AG09309 (cell line): ENCODE results near the gene CST11.
"Not testable (repeated sequence)": the region's sequence is repeated elsewhere in the genome, so short reads cannot be mapped to it uniquely, and the experiment has no call there.

Source experiments
- DNase-seq: peaks from one replicate; pipeline ENCODE4 v3.0.0-alpha.2; 2010; ENCODE audit warnings: low read depth
- H3K4me3 ChIP-seq: 2 replicates; pipeline ENCODE4 v1.5.1; 2011; ENCODE audit warnings: mild to moderate bottlenecking, low read depth, low read length, moderate library complexity; ENCODE audit not compliant: control insufficient read depth
- TF ChIP-seq, protein P1 (sequence below): IDR thresholded peaks from 2 replicates; pipeline ENCODE4 v1.5.1; 2011; ENCODE audit warnings: mild to moderate bottlenecking, low read depth, low read length, inconsistent platforms; ENCODE audit not compliant: insufficient read depth, control insufficient read depth; ENCODE audit errors: missing control alignments

The CST11 gene

DNA sequence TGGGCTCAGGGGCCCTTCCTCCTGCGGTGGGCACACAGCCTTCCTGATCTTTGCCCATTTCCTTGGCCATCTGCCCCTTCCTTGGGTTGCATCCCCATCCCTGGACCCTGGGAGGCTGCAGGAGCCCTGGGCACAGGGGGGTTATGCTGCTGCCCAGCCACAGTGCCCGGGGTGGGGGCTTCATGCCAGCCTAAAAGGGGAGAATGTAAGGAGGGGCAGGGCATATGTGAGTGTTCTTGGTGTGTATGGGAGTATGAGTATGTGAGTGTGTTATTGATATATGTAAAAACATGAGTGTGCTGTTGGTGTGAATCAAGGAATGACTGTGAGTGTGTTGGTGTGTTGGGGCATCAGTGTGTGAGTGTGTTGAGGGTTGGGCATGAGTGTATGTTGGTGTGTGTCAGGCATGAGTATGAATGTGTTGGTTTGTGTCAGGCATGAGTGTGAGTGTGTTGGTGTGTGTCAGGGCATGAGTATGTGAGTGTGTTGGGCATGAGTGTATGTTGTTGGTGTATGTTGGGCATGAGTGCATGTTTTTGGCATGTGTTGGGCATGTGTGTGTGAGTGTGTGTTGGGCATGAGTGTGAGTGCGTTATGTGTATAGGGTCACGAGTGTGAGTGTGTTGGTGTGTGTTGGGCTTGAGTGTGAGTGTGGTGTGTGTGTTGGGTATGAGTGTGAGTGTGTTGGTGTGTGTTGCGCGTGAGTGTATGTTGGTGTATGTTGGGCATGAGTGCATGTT lies 23.5 kb upstream of the CST11 start:
- no peak overlapping the region for H3K4me3 ChIP-seq
- TF ChIP-seq, protein P1, sequence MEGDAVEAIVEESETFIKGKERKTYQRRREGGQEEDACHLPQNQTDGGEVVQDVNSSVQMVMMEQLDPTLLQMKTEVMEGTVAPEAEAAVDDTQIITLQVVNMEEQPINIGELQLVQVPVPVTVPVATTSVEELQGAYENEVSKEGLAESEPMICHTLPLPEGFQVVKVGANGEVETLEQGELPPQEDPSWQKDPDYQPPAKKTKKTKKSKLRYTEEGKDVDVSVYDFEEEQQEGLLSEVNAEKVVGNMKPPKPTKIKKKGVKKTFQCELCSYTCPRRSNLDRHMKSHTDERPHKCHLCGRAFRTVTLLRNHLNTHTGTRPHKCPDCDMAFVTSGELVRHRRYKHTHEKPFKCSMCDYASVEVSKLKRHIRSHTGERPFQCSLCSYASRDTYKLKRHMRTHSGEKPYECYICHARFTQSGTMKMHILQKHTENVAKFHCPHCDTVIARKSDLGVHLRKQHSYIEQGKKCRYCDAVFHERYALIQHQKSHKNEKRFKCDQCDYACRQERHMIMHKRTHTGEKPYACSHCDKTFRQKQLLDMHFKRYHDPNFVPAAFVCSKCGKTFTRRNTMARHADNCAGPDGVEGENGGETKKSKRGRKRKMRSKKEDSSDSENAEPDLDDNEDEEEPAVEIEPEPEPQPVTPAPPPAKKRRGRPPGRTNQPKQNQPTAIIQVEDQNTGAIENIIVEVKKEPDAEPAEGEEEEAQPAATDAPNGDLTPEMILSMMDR, result no peak
- no peak for DNase-seq

DNA sequence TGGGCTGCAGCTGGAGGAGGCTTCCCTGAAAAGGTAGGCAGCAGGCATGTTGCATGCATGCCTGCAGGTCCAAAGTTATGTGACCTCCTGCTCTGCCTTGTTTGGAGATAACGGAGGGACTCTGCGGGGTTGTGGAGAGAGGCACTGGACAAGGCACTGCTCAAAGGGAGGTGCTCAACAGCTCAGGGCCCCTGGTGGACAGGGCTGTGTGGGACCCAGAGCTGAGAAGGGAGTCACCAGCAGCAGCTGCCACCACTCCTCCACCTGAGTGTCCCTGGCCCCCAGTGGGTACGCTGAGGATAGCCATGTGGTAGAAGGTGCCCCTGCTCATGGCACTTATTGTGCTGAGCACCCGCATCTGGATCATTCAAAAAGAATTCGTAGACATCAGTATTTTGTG lies 22.7 kb upstream of the CST11 start:
- TF ChIP-seq, protein P1, result no peak
- DNase-seq, result no peak
- no peak overlapping the region for H3K4me3 ChIP-seq

DNA sequence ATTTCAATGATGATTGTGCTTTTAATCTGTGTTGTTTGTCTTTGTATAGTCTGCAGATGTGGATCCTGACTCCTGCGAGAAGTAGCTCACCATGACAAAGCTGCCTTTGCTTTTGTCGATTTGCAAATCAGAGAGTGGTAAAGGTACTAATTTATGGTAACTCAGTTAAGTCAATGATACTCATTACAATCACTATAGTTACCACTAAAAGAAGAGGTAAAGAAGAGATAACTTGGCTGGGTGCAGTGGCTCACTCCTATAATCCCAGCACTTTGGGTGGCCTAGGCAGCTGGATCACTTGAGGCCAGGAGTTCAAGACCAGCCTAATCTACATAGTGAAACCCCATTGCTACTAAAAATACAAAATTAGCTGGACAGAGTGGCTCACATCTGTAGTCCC lies 20.6 kb upstream of the CST11 start:
- H3K4me3 ChIP-seq, DNase-seq: not testable (repeated sequence)

DNA sequence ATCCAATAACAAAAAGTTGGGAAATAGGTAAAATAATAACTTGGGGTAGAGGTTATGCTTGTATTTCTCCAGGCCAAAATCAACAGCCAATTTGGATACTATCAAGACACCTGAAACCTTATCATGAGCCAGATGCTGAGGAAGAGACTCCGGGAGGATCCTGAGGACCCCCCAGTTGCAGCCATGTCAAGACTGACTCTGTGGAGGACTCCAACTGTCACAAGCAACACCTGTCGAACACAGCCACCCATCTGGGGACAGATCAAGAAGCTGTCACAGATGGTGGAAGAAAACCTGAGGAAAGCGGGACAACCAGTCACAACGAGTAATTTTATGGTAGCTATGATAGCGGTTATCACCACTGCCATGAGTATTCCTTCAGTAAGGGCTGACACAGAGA lies 19.6 kb upstream of the CST11 start:
- not testable (repeated sequence) for H3K4me3 ChIP-seq, DNase-seq

DNA sequence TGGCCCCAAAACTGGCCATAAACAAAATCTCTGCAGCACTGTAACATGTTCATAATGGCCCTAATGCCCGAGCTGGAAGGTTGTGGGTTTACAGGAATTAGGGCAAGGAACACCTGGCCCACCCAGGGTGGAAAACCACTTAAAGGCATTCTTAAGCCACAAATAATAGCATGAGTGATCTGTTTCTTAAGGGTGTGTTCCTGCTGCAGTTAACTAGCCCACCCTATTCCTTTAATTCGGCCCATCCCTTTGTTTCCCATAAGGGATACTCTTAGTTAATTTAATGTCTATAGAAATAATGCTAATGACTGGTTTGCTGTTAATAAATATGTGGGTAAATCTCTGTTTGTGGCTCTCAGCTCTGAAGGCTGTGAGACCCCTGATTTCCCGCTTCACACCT lies 14.3 kb upstream of the CST11 start:
- H3K4me3 ChIP-seq, DNase-seq: not testable (repeated sequence)

DNA sequence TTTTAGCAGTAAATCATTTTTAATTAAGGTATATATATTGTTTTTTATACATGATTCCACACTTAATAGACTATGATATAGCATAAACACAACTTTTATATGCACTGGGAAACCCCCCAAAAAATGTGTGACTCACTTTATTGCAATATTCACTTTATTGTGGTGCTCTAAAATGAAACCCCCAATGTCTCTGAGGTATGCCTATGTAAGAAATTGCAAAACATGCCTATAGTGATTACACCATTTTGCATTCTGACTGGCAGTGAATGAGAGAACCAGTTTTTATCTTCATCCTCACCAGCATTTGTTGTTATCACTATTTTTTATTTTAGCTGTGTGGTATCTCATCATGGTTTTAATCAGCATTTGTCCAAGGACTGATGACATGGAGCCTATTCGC lies 8.5 kb upstream of the CST11 start:
- DNase-seq, result no peak
- TF ChIP-seq, protein P1, result no peak
- H3K4me3 ChIP-seq, result no peak overlapping the region

DNA sequence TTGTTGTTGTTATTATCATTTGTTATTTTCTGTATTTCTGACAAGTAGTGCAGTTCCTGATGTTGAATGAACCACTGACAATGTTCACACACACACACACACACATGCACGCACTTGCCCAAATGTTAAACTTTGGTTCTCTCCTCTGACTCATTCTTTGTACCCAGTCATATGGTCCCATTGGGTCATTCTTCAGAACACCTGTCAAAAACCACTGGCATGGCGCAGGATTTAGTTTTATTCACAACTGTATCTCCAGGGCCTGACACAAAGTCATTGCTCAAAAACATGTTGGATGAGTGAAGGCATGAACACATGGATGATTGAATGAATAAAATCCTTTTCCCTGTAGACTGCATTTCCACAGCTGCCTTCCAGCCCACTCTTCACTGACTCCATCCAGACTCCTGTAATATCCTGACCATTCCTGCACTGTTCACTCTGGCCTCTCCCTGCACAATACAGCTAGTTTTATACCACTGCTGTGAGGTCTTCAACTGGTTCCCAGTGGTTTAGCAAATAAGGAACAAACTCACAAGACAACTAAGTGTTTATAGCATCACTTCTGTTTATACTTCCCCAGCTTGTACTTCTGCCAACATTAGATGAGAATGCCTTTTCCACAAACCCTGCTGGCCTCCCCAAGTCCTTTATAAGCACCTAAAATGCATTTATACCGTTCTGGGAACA lies 6.9 kb upstream of the CST11 start:
- H3K4me3 ChIP-seq, result no peak overlapping the region
- TF ChIP-seq, protein P1, result no peak
- DNase-seq, result no peak

DNA sequence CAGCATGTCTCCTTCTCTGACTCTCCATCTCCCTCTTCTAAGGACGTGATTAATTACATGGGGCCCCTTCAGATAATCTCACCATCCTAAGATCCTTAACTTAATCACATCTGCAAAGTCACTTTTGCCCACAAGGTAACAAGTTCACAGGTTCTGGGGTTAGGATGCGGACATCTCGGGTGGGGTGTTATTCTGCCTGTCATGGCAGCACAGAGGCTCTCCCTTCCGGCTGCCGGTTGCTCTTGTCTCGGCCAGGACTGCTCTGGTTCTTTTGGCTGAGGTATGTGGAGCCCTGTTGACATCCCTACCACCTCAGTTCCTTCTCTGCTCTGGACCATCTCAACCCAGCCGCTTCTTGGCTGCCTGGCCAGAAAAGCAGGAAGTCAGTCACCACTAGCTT lies 4.2 kb upstream of the CST11 start:
- TF ChIP-seq, protein P1, result no peak
- no peak for DNase-seq
- H3K4me3 ChIP-seq, result no peak overlapping the region
